Measurements from ENCODE around the gene FALEC. TPM values are rescaled to one million over a fixed set of nuclear protein-coding genes. Genes with fewer than 3 reads are reported as not detected.
A peak's percentile ranks its signal among the peaks of the same experiment; 100 is the strongest.
"Not testable (repeated sequence)": the region's sequence is repeated elsewhere in the genome, so short reads cannot be mapped to it uniquely, and the experiment has no call there.

FALEC gene
- total RNA-seq, 1 donor from 2014 or later, result not detected

DNA sequence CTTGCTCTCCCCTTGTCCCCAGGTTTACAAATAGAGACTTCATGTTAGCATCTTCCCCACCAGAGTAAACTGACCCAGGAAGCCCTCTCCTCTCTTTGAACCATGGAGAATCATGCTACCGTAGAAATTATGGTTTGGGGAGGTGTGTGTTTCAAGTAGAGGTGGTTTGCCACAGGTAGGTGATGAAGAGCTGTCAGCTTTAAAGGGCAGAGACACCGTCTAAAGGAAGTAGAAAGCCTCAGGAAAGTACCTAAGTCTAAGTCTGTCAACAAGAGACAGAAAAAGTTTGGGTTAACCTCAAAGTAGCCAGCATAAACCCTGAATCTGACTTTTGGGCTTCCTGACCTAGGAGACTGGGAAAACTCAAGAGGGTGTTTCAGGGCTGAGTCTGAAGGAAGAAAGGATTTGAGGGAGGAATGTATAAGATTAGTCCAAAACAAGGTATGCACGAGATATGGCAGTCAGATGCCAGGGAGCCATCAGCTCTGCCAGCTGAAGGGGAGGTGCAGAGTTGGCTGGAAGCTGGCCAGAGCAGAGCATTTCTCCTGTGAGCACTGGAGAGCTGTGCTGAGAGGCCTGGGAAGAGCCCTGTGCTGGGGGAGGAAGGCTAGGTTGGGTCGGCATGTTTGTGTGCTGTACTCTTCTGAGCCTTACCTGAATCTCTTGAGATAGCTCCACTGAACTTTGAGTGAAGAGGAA, 47.9 kb downstream of the FALEC start:
- DNase-seq (ENCODE audit: missing footprints), result no peak
- no peak for ATAC-seq
- intact Hi-C loops (cut with DNase I), result loop anchor here (10.0 kb wide), 1 partner anchor 251 kb away; no protein-coding TSS in a partner anchor

DNA sequence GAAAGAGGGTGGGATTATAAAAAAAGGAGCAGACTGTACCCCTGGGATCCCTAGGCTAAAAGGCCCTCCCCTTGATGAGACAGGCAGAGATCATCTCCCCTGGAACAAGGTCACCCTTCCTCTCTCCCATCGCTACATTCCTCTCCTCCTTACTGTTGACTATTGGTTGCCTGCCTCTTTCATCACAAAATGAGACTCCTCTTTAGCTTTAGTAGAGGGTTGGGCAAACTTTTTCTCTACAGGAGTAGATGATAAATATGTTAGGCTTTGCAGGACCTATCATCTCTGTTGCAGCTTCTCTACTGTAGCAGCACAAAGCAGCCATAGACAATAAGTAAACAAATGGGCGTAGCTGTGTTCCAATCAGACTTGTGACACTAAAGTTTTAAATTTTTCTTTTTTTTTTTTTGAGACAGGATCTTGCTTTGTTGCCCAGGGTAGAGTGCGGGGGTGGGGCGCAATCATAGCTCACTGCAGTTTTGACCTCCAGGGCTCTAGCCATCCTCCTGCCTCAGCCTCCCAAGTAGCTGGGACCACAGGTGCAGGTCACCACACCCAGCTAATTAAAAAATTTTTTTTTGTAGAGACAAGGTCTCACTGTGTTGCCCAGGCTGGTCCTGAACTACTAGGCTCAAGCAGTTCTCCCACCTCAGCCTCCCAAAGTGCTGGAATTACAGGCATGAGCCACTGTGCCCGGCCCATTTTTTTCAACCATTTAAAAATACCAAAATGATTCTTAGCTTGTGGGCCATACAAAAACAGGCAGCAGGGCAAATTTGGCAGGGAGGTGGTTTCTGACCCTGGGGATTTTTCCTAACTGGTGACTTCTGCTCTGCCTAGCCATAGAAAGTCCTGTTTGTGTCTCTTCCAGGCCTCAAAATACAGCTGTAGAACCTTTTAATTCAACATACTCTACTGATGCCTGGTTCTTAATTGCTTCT, 48.8 kb downstream of the FALEC start:
- intact Hi-C loops (cut with DNase I), result loop anchor here (10.0 kb wide), 1 partner anchor 250 kb away; no protein-coding TSS in a partner anchor
- DNase-seq (ENCODE audit: missing footprints) (no peak), ATAC-seq (no peak)

DNA sequence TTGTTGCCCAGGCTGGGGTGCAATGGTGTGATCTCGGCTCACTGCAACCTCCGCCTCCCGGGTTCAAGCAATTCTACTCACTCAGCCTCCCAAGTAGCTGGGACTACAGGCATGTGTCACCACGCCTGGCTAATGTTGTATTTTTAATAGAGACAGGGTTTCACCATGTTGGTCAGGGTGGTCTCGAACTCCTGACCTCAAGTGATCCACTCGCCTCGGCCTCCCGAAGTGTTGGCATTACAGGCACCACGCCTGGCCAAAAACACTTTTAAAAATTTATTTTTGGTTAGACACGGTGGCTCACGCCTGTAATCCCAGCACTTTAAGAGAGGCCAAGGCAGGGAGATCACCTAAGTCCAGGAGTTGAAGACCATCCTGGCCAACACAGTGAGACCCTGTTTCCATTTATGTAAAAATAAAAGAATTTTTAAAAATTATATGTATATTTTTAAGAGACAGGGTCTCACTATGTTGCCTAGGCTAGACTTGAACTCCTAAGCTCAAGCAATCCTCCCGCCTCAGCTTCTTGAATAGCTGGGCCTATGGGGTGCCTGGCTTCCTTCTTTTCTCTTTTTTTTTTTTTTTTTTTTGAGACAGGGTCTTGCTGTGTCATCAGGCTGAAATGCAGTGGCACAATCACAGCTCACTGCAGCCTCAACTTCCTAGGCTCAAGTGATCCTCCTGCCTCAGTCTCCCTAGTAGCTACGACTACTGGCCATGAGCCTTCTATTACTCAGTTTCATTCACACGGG, 49.9 kb downstream of the FALEC start:
- DNase-seq (ENCODE audit: missing footprints); ATAC-seq: not testable (repeated sequence)
- intact Hi-C loops (cut with DNase I), result loop anchor here (10.0 kb wide), 1 partner anchor 249 kb away; no protein-coding TSS in a partner anchor

DNA sequence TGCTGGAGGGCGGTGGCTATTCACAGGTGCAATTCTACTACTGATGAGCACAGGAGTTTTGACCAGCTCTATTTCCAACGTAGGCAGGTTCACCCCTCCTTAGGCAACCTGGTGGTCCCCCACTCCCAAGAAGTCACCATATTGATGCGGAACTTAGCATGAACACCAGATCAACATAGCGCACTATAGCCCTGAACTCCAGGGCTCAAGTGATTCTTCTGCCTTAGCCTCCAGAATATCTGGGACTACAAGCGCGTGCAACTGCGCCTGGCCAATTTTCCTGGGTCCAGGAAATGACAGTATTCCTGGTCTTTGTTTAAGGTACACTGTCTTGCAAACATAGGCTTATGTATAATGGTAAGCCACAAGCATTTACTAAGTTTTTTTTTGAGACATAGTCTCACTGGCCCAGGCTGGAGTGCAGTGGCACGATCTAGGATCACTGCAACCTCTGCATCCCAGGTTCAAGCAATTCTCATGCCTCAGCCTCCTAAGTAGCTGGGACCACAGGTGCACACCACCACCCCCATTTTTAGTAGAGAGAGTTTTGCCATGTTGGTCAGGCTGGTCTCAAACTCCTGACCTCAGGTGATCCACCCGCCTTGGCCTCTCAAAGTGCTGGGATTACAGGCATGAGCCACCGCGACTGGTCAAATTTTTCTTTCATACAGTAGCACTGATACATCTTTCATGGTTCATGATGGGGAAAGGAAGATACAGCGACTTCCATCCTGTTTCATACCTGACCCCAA, 51.2 kb downstream of the FALEC start:
- intact Hi-C loops (cut with DNase I), result loop anchor here (10.0 kb wide), 1 partner anchor 248 kb away; no protein-coding TSS in a partner anchor
- no peak for DNase-seq (ENCODE audit: missing footprints)
- no peak for ATAC-seq

DNA sequence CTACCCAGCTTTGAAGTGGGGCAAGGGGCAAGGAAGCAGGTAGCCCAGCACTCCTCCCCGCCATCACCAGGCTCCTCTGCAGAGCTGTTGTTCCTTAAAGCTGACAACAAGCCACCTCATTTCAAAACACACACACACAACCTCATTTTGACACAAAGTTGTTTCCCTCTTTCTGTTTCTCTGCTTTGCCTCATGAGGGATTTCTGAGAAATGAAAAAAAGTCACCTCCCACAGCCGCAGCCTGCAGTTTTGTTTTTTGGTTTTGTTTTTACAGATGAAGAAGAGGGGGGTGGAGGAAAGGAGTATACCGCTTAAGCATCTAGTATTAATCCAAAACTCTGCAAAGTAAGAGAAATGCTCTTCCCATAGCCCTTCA, 51.8 kb downstream of the FALEC start:
- intact Hi-C loops (cut with DNase I), result loop anchor here (10.0 kb wide), 1 partner anchor 247 kb away; no protein-coding TSS in a partner anchor
- DNase-seq (ENCODE audit: missing footprints), result no peak
- ATAC-seq, result peak; percentile 1

DNA sequence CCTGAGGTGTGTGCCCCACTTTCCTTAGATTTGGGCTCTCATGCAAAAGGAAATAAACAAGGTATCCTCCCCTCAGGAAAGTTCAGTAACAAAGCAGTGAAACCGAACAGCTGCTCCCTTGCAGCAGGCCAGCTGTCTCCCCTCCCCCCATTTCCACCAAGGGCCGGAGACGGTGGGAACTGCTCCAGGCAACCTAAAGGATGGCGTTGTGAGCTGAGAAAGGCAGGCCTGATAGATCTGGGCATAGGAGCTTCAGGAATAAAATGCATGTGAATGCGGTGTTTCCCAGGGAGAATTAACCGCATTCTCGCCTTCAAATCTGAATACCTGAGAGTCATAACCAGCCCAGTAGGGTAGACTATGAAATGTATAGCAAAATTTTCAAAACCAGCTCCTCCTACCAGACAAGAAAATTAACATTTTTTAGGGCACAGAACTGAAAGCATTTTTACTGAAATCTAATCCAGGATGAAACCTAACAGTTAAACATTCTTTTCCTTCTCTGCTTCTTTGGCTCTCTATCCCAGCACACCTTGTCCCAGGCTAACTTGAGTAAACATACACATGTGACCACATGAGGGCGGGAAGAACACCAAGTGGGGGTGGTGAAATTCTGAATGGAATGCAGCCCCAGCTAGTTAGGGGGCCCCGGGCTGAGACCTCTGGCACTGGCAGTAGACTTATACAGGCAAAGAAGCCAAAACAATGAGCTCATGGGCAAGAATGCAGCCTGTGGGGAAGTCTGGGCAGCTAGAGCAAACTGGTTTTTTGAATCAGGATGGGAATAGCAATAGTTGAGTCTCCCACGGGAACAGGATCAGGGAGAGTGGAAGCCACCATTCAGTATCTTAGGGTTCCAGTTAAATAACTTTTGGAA, 52.4 kb downstream of the FALEC start:
- ATAC-seq, result peak; percentile 81
- peak; percentile 88 for DNase-seq (ENCODE audit: missing footprints)
- intact Hi-C loops (cut with DNase I), result loop anchor here (10.0 kb wide), 1 partner anchor 247 kb away; no protein-coding TSS in a partner anchor

DNA sequence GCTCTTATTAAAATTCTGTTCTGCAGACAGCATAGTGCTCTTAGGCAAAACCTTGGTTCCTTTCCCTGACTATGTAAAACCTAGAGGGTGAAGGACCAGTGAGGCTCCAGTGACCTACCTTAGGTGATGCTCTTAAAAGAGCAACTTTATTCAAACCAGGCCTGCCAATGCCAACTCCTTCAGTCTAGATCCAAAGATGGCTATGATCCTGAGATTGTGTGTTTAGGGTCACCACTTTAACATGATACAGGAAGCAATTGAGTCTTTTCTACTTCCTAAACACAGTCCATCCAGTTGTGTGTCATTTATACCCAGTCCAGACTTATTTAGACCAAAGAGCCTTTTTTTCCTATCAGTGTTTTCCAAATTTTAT, 53.0 kb downstream of the FALEC start:
- intact Hi-C loops (cut with DNase I), result loop anchor here (10.0 kb wide), 1 partner anchor 246 kb away; no protein-coding TSS in a partner anchor
- DNase-seq (ENCODE audit: missing footprints) (no peak), ATAC-seq (no peak)

DNA sequence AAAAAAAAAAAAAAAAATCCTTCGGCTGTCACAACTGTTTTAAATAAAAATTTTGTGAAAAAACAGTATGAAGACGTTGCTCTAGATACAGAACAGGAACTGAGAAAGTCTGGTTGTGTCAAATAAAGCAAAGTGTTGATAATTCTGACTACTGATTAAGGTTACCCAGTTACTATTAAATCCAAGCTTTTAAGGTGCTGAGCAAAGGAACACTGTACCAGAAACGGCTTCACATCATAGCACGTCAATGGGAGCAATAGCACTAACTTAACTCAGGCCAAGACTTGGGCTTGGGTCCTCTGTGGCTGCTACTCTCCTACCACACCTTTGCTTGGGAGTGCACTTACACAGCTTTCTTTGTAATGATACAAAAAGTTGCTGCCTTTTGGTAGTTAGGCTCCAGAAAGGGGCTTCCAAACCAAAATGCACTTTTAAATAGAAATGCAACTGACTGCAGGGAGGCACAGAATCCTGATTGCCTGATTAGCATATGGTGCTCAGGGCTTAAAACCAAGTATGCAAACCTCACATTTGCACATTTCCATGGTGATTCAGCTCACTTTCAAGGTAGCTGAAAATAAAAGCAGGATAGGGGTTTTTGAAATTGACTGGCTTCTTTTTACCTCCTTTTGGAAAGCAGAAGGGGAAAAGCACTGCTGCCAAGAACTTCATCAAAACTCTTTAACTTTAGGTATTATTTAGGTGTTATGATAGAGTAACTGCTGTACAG, 57.5 kb downstream of the FALEC start:
- intact Hi-C loops (cut with DNase I), result no loop called here
- ATAC-seq (no peak), DNase-seq (ENCODE audit: missing footprints) (no peak)

DNA sequence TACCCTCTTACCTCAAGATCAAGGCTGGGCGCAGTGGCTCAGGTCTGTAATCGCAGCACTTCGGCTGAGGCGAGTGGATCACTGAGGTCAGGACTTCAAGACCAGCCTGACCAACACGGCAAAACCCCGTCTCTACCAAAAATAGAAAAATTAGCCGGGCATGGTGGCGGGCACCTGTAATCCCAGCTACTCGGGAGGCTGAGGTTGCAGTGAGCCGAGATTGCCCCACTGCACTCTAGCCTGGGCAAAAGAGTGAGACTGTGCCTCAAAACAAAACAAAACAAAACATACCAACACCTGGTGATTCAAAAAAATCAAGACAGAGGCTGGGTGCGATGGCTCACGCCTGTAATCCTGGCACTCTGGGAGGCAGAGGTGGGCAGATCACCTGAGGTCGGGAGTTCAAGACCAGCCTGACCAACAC, 58.1 kb downstream of the FALEC start:
- ATAC-seq; DNase-seq (ENCODE audit: missing footprints); intact Hi-C loops (cut with DNase I): not testable (repeated sequence)

DNA sequence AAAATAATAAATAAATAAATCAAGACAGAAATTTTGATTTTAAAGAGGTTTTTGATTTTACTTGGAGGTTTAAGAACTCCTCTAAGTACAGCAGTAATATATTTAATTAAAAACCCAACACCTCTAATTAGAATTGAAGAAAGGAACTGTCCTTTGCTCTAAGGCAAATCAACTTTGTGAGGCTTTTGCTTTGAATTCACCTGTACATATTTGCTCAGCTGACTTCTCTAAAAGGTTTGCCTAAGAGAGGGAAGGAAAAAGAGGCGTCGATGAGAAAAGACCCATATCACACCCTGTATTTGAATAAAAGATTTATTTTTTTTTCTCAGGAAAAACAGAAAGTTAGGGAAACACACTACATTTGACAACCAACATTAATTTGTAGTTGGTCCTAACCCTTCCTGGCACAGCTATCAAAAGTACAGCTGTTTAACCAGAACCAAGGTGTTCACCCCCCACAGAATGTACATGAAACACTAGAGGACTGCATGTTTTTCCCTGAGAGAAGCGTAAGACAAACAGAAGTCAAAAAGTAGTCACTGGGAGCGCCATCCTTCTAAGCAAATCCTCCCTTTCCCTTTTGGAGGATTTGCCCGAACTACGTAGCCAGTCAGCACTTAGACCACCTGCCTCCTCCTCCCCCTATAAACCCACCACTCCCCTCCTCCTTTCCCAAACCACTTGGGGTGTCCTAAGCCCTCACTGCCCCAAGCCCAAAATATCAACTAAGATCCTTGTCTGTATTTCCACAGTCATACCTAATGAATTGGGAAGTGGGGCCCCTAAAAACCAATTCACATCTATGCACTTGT, 58.9 kb downstream of the FALEC start:
- intact Hi-C loops (cut with DNase I), result no loop called here
- DNase-seq (ENCODE audit: missing footprints) (no peak), ATAC-seq (no peak)

DNA sequence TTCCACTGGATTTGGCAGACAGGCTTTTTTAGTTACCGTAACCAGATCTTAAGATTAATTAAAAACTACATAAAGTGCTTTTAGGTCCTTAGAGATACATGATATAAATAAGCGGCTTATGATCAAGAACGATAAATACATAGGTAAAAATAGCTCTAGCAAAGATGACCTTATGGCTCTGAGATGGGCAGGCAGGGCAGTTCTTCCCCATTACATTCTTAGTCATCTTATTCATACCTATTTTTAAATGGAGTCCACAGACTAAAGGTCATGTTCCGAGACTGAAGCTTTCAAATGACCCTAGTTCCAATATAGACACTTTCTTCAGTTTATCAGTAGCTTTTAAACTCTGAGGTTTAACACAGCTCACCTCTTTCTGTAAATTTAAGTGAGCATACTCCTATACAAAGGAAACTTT, 59.5 kb downstream of the FALEC start:
- DNase-seq (ENCODE audit: missing footprints), result no peak
- intact Hi-C loops (cut with DNase I), result no loop called here
- ATAC-seq, result no peak

DNA sequence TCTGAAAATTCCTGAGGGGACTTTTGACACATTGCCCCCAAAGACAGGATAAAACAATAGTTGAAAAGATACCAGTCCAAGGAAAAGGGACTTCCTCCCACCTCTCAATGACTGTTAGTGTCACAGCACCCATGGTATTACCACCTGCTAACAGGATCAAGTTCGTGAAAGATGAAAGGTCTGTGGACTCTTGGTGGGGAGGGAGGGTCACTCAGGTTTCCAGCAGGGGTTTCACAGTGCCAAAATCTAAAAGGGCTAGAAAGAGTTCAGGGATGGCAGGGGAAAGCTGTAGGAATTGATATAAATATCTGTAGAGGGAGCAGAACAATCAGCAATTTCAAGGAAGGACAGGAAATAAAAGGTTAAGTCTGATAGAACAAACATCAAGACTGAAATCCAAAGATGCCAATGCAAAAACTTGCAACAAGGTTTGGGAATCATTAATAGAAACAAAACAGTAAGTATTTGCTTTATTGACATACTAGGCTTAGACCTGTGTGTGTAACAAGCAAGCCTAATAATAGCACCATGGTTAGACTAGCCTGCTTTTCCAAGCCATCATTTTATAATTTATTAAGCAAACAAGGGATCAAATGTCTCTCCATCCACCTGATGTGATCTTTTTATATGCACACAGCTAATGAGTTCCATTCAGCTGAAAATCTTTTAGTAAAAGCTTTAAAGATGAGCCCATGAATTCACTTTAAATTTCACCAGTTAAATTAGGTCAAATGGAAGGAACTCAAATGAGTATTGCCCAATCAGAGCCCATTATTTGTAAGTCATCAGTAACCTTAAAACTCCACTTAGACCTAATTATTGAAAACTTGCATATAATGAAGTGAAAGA, 60.2 kb downstream of the FALEC start:
- DNase-seq (ENCODE audit: missing footprints) (no peak), ATAC-seq (no peak)
- intact Hi-C loops (cut with DNase I), result no loop called here

DNA sequence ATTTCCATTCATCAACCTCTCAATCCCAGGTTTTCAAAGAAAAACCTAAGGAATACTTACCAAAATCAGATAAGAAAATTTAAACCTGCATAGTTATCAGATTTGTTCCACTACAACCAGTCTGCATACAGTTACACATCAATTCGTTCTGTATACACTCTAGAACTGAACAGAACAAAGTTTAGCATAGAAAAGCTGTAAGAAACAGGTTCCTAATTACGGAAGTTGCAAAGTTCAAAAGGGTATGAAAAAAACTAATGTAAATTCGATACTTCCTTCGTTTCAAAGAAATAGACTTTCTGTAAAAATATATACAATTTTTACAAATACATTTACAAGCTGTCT, 60.8 kb downstream of the FALEC start:
- ATAC-seq (no peak), DNase-seq (ENCODE audit: missing footprints) (no peak)
- intact Hi-C loops (cut with DNase I), result no loop called here

DNA sequence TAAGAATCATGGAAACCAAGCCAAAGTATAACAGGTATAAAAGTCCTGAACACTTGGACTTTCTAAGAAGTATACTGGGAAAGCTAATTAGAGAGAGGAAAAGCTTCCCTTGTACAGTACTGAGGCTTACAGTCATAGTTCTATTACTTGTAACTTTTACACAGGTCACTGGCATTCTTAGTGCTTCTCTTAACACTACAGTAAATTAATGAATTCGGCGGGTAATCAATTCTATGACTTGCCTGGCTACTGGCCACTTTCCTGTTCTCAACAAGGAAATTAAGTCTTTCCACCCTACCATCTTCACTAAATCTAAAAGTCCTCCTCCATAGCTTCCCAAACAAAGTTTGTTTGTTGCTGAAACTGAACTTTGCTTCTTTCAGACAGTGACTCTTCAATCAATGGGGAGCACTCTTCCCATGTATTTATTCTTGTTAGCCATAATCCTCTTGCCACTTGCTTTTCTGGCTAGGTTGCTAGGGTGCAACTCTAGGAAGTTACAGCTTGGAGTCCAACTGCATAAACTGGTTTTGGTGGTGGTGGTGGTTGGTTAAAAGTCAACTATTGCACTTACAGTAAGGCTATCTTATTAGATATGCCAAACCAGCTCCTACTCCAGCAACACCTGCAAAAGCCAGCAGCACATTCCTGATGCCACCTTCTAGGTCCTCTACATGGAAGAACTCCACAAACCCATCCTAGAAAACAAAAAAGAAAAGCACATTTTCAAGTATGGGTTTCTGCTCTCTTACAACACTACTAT, 61.4 kb downstream of the FALEC start:
- DNase-seq (ENCODE audit: missing footprints) (no peak), ATAC-seq (no peak)
- intact Hi-C loops (cut with DNase I), result no loop called here

All from Right ventricle myocardium inferior (tissue), 1 donor.